HG03558 (cell line): ENCODE results near the gene VWA1.
"Not testable (repeated sequence)": the region's sequence is repeated elsewhere in the genome, so short reads cannot be mapped to it uniquely, and the experiment has no call there.

Experiments
- ATAC-seq: cut with Tn5 transposase; IDR thresholded peaks from one replicate; pipeline ENCODE4 v1.9.1; 2021; ENCODE audit warnings: moderate number of reproducible peaks; ENCODE audit not compliant: unreplicated experiment; ENCODE audit errors: extremely low read depth

VWA1 gene

DNA sequence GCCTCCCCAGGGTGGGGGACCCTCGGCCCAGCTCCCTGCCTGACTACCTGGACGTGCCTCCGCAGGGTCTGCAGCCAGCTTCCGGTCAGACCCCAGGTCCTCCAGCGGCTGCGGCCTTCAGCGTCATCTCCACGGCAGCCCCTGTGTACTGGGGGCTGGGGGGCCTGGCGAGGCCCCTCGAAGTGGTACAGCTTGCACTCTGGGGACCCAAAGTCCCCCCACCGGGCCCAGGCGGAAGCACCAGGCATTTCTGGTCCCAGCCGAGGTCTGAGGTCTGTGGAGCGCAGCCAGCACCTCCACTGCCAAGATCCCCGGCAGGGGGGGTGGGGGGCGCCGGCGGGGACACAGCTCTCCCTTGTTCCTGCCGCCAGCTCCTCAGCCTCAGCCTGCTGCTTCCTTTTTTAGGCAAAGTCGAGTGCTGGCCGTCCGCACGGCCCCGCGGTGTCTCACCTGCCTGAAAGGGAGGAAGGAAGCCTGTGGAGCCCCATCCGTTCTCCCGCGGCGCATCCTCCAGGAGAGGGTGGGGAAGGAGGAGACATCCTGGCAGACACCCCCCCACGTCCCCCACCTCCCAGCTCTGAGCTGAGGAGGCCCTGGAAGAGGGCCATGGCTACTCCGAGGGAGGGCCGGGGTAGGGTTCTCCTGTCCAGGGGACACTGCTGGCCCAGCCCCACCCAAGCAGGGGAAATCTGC, 1.2 kb upstream of the VWA1 start:
- ATAC-seq, result no peak

DNA sequence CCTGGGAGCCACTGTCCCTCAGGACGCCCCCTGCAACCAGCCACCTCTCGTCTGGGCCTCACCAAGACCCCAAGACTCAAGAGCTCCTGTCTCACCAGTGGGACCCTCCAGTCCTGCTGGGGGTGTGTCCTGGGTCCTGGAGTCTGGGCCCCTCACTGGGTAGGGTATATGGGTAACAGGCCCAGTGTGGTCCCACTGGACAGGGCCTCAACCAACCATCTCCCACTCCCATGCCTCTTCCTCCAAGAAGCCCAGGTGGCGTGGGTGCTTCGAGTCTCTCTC, 725 bp upstream of the VWA1 start:
- ATAC-seq, result no peak

DNA sequence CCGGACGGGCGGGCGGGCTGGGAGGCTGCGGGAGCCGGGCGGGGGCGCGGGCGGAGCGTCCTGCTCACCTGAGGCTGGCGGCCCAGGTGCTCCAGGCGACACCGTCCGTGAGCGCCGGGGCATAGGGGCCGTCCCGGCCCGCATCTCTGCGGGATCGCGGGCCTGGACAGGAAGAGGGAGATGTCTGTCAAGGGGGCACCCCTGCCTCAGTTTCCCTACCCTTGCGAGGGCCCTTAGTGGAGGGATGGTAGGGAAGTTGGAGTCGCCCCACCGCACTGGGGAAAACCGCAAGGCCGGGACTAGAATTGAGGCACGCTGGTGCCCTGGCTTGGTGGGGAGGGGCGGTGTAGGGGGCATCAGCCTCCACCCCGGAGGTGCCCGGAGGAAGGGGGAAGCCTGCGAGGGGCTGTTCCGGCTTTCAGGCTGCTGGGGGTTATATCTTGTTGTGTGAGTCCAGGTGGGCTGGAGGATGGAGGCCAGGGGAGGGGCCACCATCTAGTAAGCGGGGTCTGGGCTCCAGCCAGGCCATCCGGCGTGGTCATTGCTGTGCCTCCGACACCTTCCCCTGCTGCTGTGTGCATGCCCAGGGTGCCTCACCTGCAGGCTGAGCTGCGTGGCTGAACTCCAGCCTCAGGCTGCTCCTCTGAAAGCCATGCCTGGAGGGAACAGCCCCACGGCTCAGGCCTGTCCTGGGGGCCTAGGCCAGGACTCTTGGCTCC, 580 bp downstream of the VWA1 start:
- no peak for ATAC-seq

GRCh38 chr1:1436630-1437032, 1.1 kb downstream of the VWA1 start:
- ATAC-seq, result no peak

GRCh38 chr1:1437033-1437903, 1.8 kb downstream of the VWA1 start:
- no peak for ATAC-seq

- ATAC-seq, result no peak
Observed at GRCh38 chr1:1437904-1438376, 2.5 kb downstream of the VWA1 start.

DNA sequence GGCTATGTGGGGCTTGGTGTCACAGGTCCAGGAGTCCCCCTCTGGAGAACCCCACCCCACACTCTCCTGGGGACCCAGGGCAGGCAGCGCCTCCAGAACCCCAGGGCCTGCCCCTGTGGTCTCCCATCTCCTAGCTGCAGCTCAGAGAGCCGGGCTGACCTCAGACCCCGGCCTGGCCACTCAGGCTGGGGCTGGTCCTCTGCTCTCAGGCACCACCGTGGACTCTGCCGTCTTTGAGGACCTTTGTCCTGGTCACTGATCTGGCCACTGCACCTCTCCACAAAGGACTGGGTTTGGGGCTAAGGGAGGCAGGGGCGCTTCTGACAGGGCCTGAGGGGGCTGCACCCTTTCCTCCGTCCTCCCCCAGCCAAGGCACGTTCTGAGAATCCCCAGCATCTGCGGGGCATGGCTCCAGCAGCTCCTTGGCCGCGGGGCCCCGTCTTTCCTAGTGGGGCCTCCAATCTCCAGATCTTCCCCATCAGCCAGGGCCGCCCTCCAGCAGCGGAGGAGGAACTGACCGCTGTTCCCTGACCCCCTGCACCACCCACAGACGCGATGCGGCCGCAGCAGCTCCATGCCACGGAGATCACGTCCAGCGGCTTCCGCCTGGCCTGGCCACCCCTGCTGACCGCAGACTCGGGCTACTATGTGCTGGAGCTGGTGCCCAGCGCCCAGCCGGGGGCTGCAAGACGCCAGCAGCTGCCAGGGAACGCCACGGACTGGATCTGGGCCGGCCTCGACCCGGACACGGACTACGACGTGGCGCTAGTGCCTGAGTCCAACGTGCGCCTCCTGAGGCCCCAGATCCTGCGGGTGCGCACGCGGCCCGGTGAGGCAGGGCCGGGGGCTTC, 3.3 kb downstream of the VWA1 start:
- ATAC-seq, result no peak

GRCh38 chr1:1439546-1440261, 4.2 kb downstream of the VWA1 start:
- no peak for ATAC-seq

GRCh38 chr1:1440262-1441001, 4.9 kb downstream of the VWA1 start:
- no peak for ATAC-seq

DNA sequence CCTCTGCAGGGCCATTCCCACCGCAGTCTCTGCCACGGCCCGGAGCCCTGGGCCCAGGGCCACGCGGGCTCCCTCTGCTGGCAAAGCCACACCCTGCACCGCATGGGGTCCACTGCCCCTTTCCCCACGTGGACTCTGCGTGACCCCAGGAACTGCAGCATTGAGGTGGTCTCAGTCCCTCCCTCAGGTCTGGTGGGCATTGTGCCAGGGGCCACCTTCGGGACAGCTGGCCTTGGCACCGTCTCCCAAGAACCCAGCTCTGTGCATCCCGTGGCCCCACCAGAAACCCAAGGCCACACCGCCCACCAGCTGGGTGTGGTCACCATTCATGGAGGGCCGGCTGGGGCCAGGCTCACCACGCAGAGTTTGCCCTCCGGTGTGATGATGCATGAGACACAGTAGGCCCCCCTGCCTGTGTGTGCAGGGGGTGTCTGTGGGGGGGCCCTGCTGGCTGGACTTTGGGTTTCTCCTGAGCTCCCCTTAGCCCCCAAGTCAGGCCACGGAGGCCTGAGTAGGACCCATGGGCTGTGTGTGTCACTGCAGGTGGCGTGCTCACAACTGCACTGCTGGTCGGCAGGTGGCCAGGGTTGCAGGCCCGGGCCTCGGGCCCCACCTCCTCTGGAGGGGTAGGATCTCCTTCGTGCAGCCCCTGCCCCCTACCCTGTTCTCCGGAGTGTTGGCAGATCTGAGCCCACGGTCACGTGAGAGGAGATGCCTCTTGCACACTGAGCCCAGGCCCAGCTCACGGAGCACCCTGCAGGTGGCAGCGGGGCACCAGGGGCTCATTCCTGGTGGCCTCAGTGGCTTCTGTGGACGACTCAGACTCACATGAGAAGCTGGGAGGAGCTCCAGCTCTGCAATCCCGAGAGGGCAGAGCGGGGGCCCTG, 5.8 kb downstream of the VWA1 start:
- ATAC-seq, result no peak

GRCh38 chr1:1442069-1442770, 6.7 kb downstream of the VWA1 start:
- ATAC-seq, result no peak

DNA sequence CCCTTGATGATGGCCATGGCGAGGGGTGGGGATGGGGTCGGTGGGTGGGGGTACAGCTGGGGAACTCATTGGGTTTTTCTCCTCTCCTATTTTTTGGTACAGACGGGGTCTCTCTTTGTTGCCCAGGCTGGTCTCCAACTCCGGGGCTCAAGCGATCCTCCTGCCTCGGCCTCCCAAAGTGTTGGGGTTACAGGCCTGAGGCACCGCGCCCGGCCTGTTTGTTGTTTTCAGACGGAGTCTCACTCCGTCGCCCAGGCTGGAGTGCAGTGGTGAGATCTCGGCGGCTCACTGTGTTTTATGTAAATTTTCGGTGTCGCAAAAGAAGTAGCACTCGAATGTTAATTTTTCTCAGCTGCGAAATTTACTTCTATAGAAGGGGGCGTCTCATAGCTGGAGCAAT, 11.1 kb downstream of the VWA1 start:
- not testable (repeated sequence) for ATAC-seq

DNA sequence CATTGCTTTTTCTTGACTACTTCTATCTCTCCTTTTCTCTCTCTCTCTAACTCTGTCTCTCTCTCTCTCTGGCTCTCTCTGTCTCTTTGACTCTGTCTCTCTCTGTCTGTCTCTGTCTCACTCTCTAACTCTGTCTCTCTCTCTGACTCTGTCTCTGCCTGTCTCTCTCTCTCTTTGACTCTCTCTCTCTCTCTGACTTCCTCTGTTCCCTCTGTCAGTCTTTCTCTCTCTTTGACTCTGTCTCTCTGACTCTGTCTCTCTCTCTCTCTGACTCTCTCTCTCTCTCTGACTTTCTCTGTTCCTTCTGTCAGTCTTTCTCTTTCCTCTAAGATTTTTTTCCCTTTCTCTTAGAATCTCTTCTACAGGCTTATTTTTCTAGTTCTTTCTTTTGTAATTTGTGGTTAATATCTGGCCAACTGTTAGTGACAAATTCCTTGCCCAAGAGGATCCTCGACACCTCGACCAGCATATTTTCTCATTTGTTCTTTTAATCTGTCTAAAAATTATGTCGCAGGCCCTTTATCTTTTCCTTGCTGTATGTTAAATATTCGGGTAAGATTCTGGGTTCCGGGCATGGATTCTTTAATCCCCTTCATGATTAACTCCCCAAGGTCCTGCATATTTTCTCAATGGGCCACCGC, 13.7 kb downstream of the VWA1 start, which contains the start of gene ATAD3C:
TSS of gene ATAD3C (plus strand) at position 591 of the 641 bp plus-strand sequence. CDS start 995 bp downstream, outside the sequence.
- no peak for ATAC-seq

GRCh38 chr1:1450616-1451015, 15.1 kb downstream of the VWA1 start:
- not testable (repeated sequence) for ATAC-seq

DNA sequence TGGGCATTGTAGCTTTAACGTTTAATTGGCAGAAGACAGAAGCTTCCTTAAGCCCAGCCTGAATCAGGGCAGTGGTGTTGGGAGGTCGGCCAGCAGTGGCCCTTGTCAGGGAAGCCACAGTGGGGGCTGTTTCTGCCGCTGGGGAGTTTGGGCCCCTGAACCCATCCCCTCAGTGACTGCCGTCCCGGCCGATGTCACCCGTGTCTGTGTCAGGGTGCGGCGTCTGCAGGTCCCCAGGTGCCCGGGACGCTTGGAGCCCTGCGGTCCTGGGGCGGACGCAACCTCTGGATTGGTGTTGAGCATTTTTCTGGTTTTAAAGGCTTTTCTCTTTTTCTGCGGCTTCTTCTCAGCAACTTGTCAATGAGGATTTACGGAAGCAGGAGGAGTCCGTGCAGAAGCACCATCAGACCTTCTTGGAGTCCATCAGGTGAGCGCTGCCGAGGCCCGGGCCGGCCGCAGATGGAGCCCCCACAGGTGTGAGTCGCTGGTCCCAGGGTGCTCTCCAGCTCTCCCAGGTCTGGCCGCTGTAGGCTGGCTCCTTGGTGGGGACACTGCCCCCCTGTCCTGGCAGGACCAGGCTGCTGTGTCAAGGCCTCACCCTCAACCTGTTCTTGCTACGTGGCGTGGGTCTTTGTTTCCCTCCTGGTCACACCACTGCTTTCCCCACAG, 16.3 kb downstream of the VWA1 start:
- ATAC-seq, result no peak

DNA sequence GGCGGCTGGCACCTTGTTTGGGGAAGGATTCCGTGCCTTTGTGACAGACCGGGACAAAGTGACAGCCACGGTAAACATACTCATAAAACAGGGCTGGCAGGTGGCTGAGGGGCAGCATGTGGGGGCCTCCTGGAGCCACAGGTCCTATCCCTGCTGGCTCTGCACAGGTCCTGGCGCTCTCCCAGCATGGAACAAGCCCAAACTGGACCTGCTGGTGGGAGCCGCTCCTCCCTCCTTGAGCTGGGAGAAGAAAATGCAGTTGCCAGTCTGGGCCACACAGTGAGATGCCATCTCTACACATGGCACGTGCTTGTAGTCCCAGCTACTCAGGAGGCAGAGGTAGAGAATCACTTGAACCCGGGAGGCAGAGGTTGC, 16.9 kb downstream of the VWA1 start:
- not testable (repeated sequence) for ATAC-seq
